Activated T-cell treated with anti-CD3 and anti-CD28 coated beads for 1 hour (primary cell): ENCODE results near the gene RCVRN.

Experiments
- DNase-seq: peaks from one replicate; pipeline ENCODE4 v3.0.0-alpha.2; 2020; ENCODE audit warnings: low read depth

Gene RCVRN

GRCh38 chr17:9905078-9905415 lies at the start of gene RCVRN:
RCVRN (minus strand) TSS chr17:9905271; CDS start chr17:9905180, 91 bp downstream.
- no peak for DNase-seq

DNA sequence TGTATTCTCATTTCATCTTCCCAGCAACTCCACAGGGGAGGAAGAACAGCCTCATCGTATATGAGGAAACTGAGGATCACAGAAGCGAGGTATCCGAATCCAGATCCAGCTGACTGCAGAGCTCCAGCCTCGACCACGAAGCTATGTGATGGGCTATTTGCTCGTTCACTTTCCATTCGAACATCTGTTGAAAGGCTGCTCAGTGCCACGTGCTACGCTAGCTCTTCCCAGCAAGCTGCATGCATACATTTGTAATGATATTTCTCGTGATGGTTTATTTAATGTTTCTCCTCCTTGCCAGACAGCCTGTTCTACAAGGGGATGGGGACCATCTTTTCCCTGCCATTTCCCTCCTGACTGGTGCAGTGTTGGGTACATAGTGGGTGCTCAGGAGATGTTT lies 48.4 kb upstream of the RCVRN start:
- no peak for DNase-seq

GRCh38 chr17:9951803-9952202 lies 46.7 kb upstream of the RCVRN start:
- no peak for DNase-seq

DNA sequence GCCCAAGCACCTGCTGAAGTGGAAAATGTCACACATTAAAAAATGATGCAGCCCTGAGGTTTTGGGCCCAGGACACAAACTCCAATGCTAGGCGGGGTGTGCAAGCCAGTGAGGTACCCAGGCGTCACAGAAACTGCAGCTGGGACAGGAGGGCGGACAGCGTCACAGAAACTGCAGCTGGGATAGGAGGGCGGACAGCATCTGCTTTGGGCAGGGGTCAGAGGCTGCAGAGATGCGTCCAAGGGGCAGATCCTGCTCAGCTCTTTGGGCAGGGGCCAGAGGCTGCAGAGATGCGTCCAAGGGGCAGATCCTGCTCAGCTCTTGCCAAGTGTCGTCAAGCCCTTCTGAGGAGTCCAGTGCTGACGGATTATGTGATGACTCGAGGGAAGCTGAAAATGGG lies 43.9 kb upstream of the RCVRN start:
- no peak for DNase-seq

- DNase-seq: no peak
Measured at GRCh38 chr17:9944704-9945103, 39.6 kb upstream of the RCVRN start.

DNA sequence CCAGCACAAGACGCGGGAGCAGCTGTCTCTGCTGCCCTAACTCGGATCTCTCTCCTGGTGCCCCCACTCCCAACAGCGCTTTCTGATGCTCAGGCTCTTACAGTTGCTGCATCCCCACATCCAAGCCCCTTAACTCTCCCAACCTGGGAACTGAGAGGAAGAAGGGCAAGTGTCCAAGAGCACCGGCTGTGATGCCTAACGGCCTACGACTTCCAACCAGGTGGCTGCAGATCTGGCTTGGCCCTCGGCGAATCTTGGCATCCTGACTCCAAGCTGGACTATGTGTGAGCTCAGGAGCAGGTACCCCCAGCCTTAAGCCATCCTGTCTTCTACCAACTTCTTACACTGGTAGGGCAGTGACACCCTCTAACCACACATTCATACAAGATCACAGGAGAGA lies 38.3 kb upstream of the RCVRN start:
- no peak for DNase-seq

GRCh38 chr17:9942885-9943284 lies 37.8 kb upstream of the RCVRN start:
- DNase-seq: no peak

- no peak for DNase-seq
Measured at GRCh38 chr17:9941305-9941704, 36.2 kb upstream of the RCVRN start.

- no peak for DNase-seq
Measured at GRCh38 chr17:9940841-9941240, 35.8 kb upstream of the RCVRN start.

DNA sequence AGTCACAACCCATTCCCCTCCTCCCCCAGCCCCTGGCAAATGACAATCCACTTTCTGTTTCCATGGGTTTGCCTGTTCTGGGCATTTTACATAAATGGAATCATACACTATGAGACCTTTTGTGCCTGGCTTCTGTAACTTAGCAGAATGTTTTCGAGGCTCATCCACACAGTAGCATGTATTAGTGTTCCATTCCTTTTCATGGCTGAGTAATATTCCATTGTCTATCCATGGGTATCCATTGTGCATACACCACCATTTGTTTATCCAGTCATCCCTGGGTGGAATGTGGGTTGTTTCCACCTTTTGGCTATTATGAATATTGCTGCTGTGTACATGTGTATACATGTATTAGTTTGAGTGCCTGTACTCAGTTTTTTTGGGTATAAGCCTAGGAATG lies 33.7 kb upstream of the RCVRN start:
- no peak for DNase-seq

GRCh38 chr17:9937901-9938300 lies 32.8 kb upstream of the RCVRN start:
- DNase-seq: no peak

DNA sequence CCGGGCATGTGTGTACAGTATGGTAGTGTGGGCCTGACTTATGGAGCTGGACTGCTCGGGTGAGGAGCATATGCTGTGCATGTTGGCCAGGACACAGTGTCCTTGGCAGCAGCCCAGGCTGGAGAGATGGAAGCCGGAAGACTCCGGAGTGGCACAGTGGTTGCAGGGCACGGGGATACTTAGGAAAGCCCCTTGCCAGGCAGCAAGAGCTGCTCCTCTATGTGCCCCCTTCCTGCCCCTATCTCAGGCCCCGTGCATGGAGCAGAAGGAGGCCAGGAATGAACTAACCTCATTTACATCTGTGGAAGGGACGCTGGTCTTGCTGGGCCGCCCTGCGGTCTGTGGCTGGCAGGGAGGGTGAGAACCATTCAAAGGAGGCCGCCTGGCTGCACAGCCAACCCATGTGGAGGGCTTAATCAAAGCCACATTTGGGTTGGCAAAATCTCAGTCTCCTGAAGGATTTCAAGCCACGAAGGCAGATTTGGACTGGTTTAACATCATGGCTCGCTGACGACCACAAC lies 32.2 kb upstream of the RCVRN start:
- no peak for DNase-seq

DNA sequence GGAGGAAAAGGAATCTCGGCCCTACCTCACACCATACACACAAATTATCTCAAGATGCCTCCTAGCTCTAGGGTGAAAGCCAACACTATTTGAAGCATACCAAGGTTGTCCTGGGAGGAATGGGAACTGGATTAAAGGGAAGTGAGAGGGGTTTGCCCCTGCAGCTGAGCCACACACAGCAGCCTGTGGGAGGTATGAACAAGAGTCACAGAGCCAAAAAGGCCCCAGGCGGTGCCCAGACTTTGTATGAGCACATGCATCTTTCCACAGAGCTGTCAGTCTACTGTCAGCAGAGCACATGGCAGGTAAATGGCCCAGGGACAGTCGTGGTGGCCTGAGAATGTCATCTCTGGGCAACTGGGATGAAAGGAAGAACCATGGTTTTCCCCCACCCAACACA lies 31.0 kb upstream of the RCVRN start:
- DNase-seq: no peak

GRCh38 chr17:9935408-9935807 lies 30.3 kb upstream of the RCVRN start:
- no peak for DNase-seq

GRCh38 chr17:9934331-9934730 lies 29.3 kb upstream of the RCVRN start:
- no peak for DNase-seq

DNA sequence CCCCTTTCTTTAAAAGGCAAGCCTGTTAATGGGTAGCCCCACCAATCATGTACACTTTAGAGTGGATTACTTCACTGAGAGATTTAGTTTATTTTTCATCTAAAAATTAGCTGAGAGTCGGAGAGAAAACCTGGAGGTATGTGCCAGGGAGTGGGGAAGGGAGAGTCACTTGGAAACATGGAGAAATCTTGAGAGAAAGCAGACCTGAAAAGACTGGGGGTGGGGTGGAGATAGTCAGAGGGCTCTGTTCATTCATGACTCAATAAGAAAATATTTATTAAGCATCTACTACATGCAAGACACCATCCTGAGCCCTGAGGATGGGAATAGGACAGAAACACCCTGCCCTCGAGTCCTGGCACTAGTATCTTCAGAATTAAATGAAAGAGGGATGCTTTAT lies 27.4 kb upstream of the RCVRN start:
- DNase-seq: no peak

GRCh38 chr17:9931144-9931741 lies 26.2 kb upstream of the RCVRN start:
- no peak for DNase-seq

GRCh38 chr17:9929871-9930270 lies 24.8 kb upstream of the RCVRN start:
- DNase-seq: no peak

DNA sequence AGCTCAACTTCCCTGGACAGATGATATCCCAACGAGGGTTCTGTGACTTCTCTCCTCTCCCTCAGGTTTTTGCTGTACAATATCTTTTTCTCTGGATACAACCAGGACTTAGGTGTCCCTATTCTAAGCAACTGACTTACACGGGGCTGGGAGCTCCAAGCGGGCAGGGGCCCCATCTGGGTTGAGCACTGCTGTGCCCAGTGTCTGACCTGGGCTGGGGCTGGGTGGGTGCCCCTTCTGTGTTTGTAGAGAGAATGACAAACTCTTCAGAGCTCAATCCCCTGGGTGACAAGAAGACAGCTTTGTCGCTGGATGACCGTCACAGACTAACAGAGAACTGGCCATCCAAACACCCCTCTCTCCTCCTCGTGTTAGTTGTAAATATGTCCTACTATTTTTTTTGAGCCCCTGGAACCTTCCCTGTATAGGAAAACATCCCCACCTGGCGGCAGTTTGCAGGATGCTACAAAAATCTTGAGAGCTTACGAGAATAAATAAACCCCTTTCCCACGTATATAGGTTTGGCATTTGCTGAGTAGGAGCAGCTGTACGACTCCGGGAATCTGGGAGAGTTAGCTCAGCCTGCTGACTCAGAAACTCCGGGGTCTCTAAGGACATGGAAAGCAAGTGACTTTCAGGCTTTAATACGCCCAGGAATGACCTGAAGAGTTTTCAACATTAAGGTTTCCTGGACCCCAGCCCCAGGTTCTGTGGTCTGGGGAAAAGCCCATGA lies 23.7 kb upstream of the RCVRN start:
- no peak for DNase-seq

GRCh38 chr17:9926150-9926804 lies 21.2 kb upstream of the RCVRN start:
- no peak for DNase-seq

GRCh38 chr17:9925457-9925856 lies 20.4 kb upstream of the RCVRN start:
- DNase-seq: no peak

GRCh38 chr17:9924735-9925191 lies 19.7 kb upstream of the RCVRN start:
- DNase-seq: no peak
